ENCODE results near the gene FCAMR. TPM values are rescaled to one million over a fixed set of nuclear protein-coding genes. Genes with fewer than 3 reads are reported as not detected.

FCAMR gene
- total RNA-seq, 1 donor, result not detected

GRCh38 chr1:206909161-206909882 lies 60.9 kb downstream of the FCAMR start:
- no peak for TF ChIP-seq CTCF (IDR thresholded peaks at IDR 0.05; ENCODE audit: insufficient read depth, low read length)

GRCh38 chr1:206908038-206908437 lies 62.2 kb downstream of the FCAMR start:
- no peak for DNase-seq (ENCODE audit: low read depth)
- H3K4me3 ChIP-seq (ENCODE audit: low read depth, low read length), result no peak overlapping the region
- TF ChIP-seq CTCF (IDR thresholded peaks at IDR 0.05; ENCODE audit: insufficient read depth, low read length), result no peak

More at GRCh38 chr1:206909161-206909882, 60.9 kb downstream of the FCAMR start:
- peak overlapping the region; percentile 59 for H3K4me3 ChIP-seq (ENCODE audit: low read depth, low read length)
- DNase-seq (ENCODE audit: low read depth), result no peak

Other genes with a start within 250 kb of the FCAMR start
- 0.41 TPM in 1 of 2 replicates, not detected in the other for gene IL19, start 199.7 kb downstream of the FCAMR start, total RNA-seq (ENCODE audit: low replicate concordance)
- not detected in 2 replicates for gene IL10, start 198.0 kb downstream of the FCAMR start, total RNA-seq (ENCODE audit: low replicate concordance)
- gene IL20, start 104.8 kb downstream of the FCAMR start, total RNA-seq (ENCODE audit: low replicate concordance), result not detected in 2 replicates
- not detected in 2 replicates for gene IL24, start 73.0 kb downstream of the FCAMR start, total RNA-seq (ENCODE audit: low replicate concordance)
- not detected in 2 replicates for gene FCMR, start 48.5 kb downstream of the FCAMR start, total RNA-seq (ENCODE audit: low replicate concordance)
- not detected in 2 replicates for gene PIGR, start 24.0 kb downstream of the FCAMR start, total RNA-seq (ENCODE audit: low replicate concordance)
- under 0.01 TPM in 1 of 2 replicates, not detected in the other for gene C1orf116, start 62.3 kb upstream of the FCAMR start, total RNA-seq (ENCODE audit: low replicate concordance)
- 3.5 and 10.1 TPM in 2 replicates for gene YOD1, start 80.7 kb upstream of the FCAMR start, total RNA-seq (ENCODE audit: low replicate concordance)
- 6.9 and 9.0 TPM in 2 replicates for gene PFKFB2, start 82.8 kb upstream of the FCAMR start, total RNA-seq (ENCODE audit: low replicate concordance)
- not detected in 2 replicates for gene C4BPB, start 118.4 kb upstream of the FCAMR start, total RNA-seq (ENCODE audit: low replicate concordance)
- not detected in 2 replicates for gene C4BPA, start 133.8 kb upstream of the FCAMR start, total RNA-seq (ENCODE audit: low replicate concordance)

Measured in fibroblast of the aortic adventitia (primary cell).